NCI-H1417 treated with DMSO at 0.1 percent for 48 hours (cell line): ENCODE results near the gene GRPEL2.
"Not testable (repeated sequence)": the region's sequence is repeated elsewhere in the genome, so short reads cannot be mapped to it uniquely, and the experiment has no call there.

Experiments used
- DNase-seq: peaks from one replicate; lab custom pipeline; 2025; lab: John Stamatoyannopoulos, UW

GRPEL2 gene

GRCh38 chr5:149376711-149377447 lies 31.6 kb downstream of the GRPEL2 start:
- no peak for DNase-seq

GRCh38 chr5:149378241-149378820 lies 33.0 kb downstream of the GRPEL2 start:
- no peak for DNase-seq

- DNase-seq: no peak
Measured at GRCh38 chr5:149379177-149379761, 34.0 kb downstream of the GRPEL2 start, which contains the start of gene IL17B. TSS of gene IL17B (minus strand) at chr5:149379292. CDS start at chr5:149379225, 67 bp downstream.

- no peak for DNase-seq
Measured at GRCh38 chr5:149379818-149380374, 34.6 kb downstream of the GRPEL2 start.

GRCh38 chr5:149380466-149381121 lies 35.3 kb downstream of the GRPEL2 start:
- no peak for DNase-seq

- no peak for DNase-seq
Measured at GRCh38 chr5:149381261-149381985, 36.1 kb downstream of the GRPEL2 start.

GRCh38 chr5:149381986-149382338 lies 36.7 kb downstream of the GRPEL2 start:
- DNase-seq: no peak

- no peak for DNase-seq
Measured at GRCh38 chr5:149382517-149383220, 37.4 kb downstream of the GRPEL2 start.

- no peak for DNase-seq
Measured at GRCh38 chr5:149383399-149383798, 38.1 kb downstream of the GRPEL2 start.

- DNase-seq: no peak
Measured at GRCh38 chr5:149386166-149386565, 40.9 kb downstream of the GRPEL2 start.

GRCh38 chr5:149387081-149387631 lies 41.9 kb downstream of the GRPEL2 start:
- no peak for DNase-seq

GRCh38 chr5:149387982-149388381 lies 42.7 kb downstream of the GRPEL2 start:
- no peak for DNase-seq

- no peak for DNase-seq
Measured at GRCh38 chr5:149388498-149389190, 43.3 kb downstream of the GRPEL2 start.

GRCh38 chr5:149389552-149390495 lies 44.5 kb downstream of the GRPEL2 start:
- DNase-seq: no peak

GRCh38 chr5:149391076-149391475 lies 45.8 kb downstream of the GRPEL2 start:
- DNase-seq: not testable (repeated sequence)

GRCh38 chr5:149391524-149391923 lies 46.2 kb downstream of the GRPEL2 start:
- DNase-seq: no peak

GRCh38 chr5:149392718-149393117 lies 47.4 kb downstream of the GRPEL2 start:
- no peak for DNase-seq

- DNase-seq: not testable (repeated sequence)
Measured at GRCh38 chr5:149394996-149395395, 49.7 kb downstream of the GRPEL2 start.

- DNase-seq: no peak
Measured at GRCh38 chr5:149397530-149397929, 52.2 kb downstream of the GRPEL2 start.
